OCI-LY3 (cell line): ENCODE results near the gene LHFPL3.

Source experiments
- H2AFZ ChIP-seq: fragments of 200-600, 300-600 bp; shearing (Covaris generic); 2 replicates; pipeline ENCODE4 v1.6.0; 2014; ENCODE audit warnings: antibody characterized with exemption, low read depth, low read length
- H3K27ac ChIP-seq: fragments of 200-600, 300-600 bp; sonication (generic); 2 replicates; pipeline ENCODE4 v1.5.1; 2014; ENCODE audit warnings: mild to moderate bottlenecking, low read length, moderate library complexity, mixed read lengths
- H3K27me3 ChIP-seq: fragments of 200-600, 300-600 bp; sonication (generic); 2 replicates; pipeline ENCODE4 v1.6.1; 2014; ENCODE audit warnings: low read depth, low read length, mixed read lengths
- H3K36me3 ChIP-seq: fragments of 200-600, 300-600 bp; sonication (generic); replicated peaks from 2 replicates; pipeline ENCODE3; 2014; ENCODE audit warnings: low read depth, low read length, mixed read lengths
- H3K4me1 ChIP-seq: fragments of 300-600, 200-600 bp; sonication (generic); 2 replicates; pipeline ENCODE4 v1.6.1; 2014; ENCODE audit warnings: low read length, mixed read lengths
- H3K4me2 ChIP-seq: fragments of 200-600, 300-600 bp; sonication (generic); 2 replicates; pipeline ENCODE4 v1.6.1; 2014; ENCODE audit warnings: low read length, mixed read lengths
- H3K4me3 ChIP-seq: fragments of 300-600, 200-600 bp; sonication (generic); 2 replicates; pipeline ENCODE4 v1.5.1; 2014; ENCODE audit warnings: antibody characterized with exemption, mild to moderate bottlenecking, low read length, moderate library complexity
- H3K79me2 ChIP-seq: fragments of 300-600, 200-600 bp; shearing (Covaris generic); 2 replicates; pipeline ENCODE4 v1.6.1; 2014; ENCODE audit warnings: mild to moderate bottlenecking, low read length, mixed read lengths
- H3K9ac ChIP-seq: fragments of 300-600, 200-600 bp; shearing (Covaris generic); 2 replicates; pipeline ENCODE4 v1.6.0; 2014; ENCODE audit warnings: mild to moderate bottlenecking, low read length, moderate library complexity
- H3K9me3 ChIP-seq: fragments of 200-600, 300-600 bp; shearing (Covaris generic); 2 replicates; pipeline ENCODE4 v1.6.1; 2014; ENCODE audit warnings: low read length, mixed read lengths; ENCODE audit not compliant: insufficient read depth
- H4K20me1 ChIP-seq: fragments of 200-600, 300-600 bp; sonication (generic); 2 replicates; pipeline ENCODE4 v1.6.1; 2016; ENCODE audit warnings: low read length, mixed read lengths; ENCODE audit not compliant: insufficient read depth
- CTCF ChIP-seq: fragments of 200-600, 300-600 bp; sonication (generic); IDR thresholded peaks from 2 replicates; pipeline ENCODE4 v1.5.1; 2014; ENCODE audit warnings: antibody characterized with exemption, low read length, low read depth
- EZH2phosphoT487 ChIP-seq: fragments of 200-600 bp; shearing (Covaris generic); IDR thresholded peaks from 2 replicates; pipeline ENCODE4 v1.6.1; 2018; ENCODE audit warnings: antibody characterized with exemption, mixed run types, low read depth

The LHFPL3 gene

GRCh38 chr7:104642560-104642959 lies 314.2 kb downstream of the LHFPL3 start:
- Histone ChIP-seq H3K27ac (no peak overlapping the region), H3K4me2 (no peak overlapping the region), H3K4me1 (peaks cover 18% of the 10 kb centered on the region), H4K20me1 (no peaks in the 10 kb centered on the region), H3K79me2 (no peaks in the 10 kb centered on the region), H3K9me3 (no peaks in the 10 kb centered on the region), H2AFZ (no peak overlapping the region), H3K27me3 (no peaks in the 10 kb centered on the region), H3K36me3 (no peaks in the 10 kb centered on the region), H3K4me3 (no peak overlapping the region), H3K9ac (no peak overlapping the region)
- no peak for TF ChIP-seq EZH2phosphoT487
- no peak for TF ChIP-seq CTCF

- no peak overlapping the region for H3K4me3 ChIP-seq
- TF ChIP-seq CTCF (peak; percentile 94), EZH2phosphoT487 (no peak)
- H2AFZ ChIP-seq, result no peak overlapping the region
- no peak overlapping the region for H3K9ac ChIP-seq
- H3K4me2 ChIP-seq, result no peak overlapping the region
- no peaks in the 10 kb centered on the region for H3K27me3 ChIP-seq
- no peaks in the 10 kb centered on the region for H4K20me1 ChIP-seq
- H3K9me3 ChIP-seq, result no peaks in the 10 kb centered on the region
- H3K4me1 ChIP-seq, result peaks cover 18% of the 10 kb centered on the region
- no peaks in the 10 kb centered on the region for H3K36me3 ChIP-seq
- no peaks in the 10 kb centered on the region for H3K79me2 ChIP-seq
- H3K27ac ChIP-seq, result no peak overlapping the region
Measured at GRCh38 chr7:104643587-104644217, 315.3 kb downstream of the LHFPL3 start.

- no peaks in the 10 kb centered on the region for H3K27me3 ChIP-seq
- peaks cover 6% of the 10 kb centered on the region for H3K4me1 ChIP-seq
- TF ChIP-seq EZH2phosphoT487, result no peak
- no peak for TF ChIP-seq CTCF
- no peaks in the 10 kb centered on the region for H3K79me2 ChIP-seq
- no peak overlapping the region for H3K4me3 ChIP-seq
- no peak overlapping the region for H3K27ac ChIP-seq
- H3K9me3 ChIP-seq, result no peaks in the 10 kb centered on the region
- H4K20me1 ChIP-seq, result no peaks in the 10 kb centered on the region
- H3K36me3 ChIP-seq, result no peaks in the 10 kb centered on the region
- H2AFZ ChIP-seq, result no peak overlapping the region
- no peak overlapping the region for H3K9ac ChIP-seq
- H3K4me2 ChIP-seq, result no peak overlapping the region
Measured at GRCh38 chr7:104650991-104651640, 322.7 kb downstream of the LHFPL3 start.

GRCh38 chr7:104652434-104652833 lies 324.0 kb downstream of the LHFPL3 start:
- peaks cover 9% of the 10 kb centered on the region for H3K4me1 ChIP-seq
- H3K4me2 ChIP-seq, result no peak overlapping the region
- no peaks in the 10 kb centered on the region for H4K20me1 ChIP-seq
- H3K9ac ChIP-seq, result no peak overlapping the region
- TF ChIP-seq CTCF (no peak), EZH2phosphoT487 (no peak)
- H3K4me3 ChIP-seq, result no peak overlapping the region
- no peak overlapping the region for H3K27ac ChIP-seq
- no peak overlapping the region for H2AFZ ChIP-seq
- no peaks in the 10 kb centered on the region for H3K27me3 ChIP-seq
- H3K79me2 ChIP-seq, result no peaks in the 10 kb centered on the region
- no peaks in the 10 kb centered on the region for H3K9me3 ChIP-seq
- H3K36me3 ChIP-seq, result no peaks in the 10 kb centered on the region
